Tibial nerve (tissue), 4 donors: ENCODE results near the gene SSH2.

Experiments
- EP300 ChIP-seq, 2 donors: sonication (generic); formaldehyde crosslinking; IDR thresholded peaks; one replicate each; pipeline ENCODE4 v1.6.1; 2017; ENCODE audit warnings: antibody characterized with exemption in 2 of 2, mild to moderate bottlenecking in 1 of 2
- POLR2A ChIP-seq, 2 donors: fragments of 450-650 bp; IDR thresholded peaks; one replicate each; pipeline ENCODE4 v1.6.1; 2017; ENCODE audit warnings: antibody characterized with exemption in 2 of 2, mild to moderate bottlenecking in 2 of 2, moderate library complexity in 2 of 2
- TF ChIP-seq, protein P1 (sequence below), 5 experiments: fragments of 200-600 bp in 3 of 5; fragments of 450-650 bp in 2 of 5; sonication (generic) in 3 of 5; IDR thresholded peaks; one replicate each; pipeline ENCODE4 v1.5.1; 2016 to 2019; ENCODE audit warnings: antibody characterized with exemption in 5 of 5, mild to moderate bottlenecking in 3 of 5, moderate library complexity in 2 of 5

DNA sequence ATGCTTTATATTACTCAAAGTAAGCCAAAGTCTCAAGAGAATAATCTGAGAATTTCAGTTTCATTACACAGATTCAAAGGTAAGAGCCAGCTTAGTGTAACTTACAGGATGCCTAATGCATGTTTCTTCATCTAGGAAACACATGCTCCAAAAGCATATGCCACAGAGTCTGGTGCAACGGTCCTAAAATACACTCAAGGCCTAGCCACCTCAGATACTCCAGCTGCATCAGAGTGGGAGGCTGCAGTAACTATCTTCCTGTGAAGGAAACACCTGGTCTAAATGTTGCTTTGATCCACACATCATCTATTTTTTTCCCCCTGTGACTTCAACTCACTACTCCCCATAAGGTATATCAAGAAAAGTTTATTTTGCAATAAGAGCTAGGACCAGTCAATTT lies 255.7 kb downstream of the SSH2 start:
- TF ChIP-seq POLR2A (IDR thresholded peaks at IDR 0.05) (no peak), EP300 (IDR thresholded peaks at IDR 0.05) (no peak)
- TF ChIP-seq, protein P1, sequence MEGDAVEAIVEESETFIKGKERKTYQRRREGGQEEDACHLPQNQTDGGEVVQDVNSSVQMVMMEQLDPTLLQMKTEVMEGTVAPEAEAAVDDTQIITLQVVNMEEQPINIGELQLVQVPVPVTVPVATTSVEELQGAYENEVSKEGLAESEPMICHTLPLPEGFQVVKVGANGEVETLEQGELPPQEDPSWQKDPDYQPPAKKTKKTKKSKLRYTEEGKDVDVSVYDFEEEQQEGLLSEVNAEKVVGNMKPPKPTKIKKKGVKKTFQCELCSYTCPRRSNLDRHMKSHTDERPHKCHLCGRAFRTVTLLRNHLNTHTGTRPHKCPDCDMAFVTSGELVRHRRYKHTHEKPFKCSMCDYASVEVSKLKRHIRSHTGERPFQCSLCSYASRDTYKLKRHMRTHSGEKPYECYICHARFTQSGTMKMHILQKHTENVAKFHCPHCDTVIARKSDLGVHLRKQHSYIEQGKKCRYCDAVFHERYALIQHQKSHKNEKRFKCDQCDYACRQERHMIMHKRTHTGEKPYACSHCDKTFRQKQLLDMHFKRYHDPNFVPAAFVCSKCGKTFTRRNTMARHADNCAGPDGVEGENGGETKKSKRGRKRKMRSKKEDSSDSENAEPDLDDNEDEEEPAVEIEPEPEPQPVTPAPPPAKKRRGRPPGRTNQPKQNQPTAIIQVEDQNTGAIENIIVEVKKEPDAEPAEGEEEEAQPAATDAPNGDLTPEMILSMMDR (IDR thresholded peaks at IDR 0.05), result no peak
